GM12874 (cell line): ENCODE data around the gene TAPBP.

Experiments used
- TF ChIP-seq, protein P1 (sequence below): IDR thresholded peaks from 2 replicates; pipeline ENCODE4 v1.5.1; 2011; ENCODE audit warnings: low read depth, mild to moderate bottlenecking, control low read depth, low read length, moderate library complexity; ENCODE audit not compliant: insufficient read depth

The TAPBP gene

DNA sequence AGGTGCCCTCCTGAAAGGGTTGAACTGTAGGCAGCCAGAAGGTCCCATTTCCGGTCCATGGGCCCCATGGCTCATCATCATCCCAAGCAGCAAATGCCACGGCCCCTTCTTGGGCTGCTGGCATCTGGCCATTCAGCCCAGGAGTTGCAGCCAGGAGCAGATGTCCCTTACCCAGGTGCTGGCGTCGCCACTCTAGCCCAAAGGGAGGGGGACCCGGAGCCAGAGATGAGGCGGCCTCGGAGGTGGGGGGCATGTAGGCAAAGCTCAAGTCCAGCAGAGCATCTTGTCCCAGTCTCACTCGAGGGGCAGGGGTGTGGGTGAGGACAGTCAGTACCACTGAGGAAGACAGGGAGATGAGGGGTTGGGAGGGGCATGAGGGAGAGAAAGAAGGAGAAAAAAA is 8.8 kb downstream of the TAPBP start:
- TF ChIP-seq, protein P1, sequence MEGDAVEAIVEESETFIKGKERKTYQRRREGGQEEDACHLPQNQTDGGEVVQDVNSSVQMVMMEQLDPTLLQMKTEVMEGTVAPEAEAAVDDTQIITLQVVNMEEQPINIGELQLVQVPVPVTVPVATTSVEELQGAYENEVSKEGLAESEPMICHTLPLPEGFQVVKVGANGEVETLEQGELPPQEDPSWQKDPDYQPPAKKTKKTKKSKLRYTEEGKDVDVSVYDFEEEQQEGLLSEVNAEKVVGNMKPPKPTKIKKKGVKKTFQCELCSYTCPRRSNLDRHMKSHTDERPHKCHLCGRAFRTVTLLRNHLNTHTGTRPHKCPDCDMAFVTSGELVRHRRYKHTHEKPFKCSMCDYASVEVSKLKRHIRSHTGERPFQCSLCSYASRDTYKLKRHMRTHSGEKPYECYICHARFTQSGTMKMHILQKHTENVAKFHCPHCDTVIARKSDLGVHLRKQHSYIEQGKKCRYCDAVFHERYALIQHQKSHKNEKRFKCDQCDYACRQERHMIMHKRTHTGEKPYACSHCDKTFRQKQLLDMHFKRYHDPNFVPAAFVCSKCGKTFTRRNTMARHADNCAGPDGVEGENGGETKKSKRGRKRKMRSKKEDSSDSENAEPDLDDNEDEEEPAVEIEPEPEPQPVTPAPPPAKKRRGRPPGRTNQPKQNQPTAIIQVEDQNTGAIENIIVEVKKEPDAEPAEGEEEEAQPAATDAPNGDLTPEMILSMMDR = no peak

DNA sequence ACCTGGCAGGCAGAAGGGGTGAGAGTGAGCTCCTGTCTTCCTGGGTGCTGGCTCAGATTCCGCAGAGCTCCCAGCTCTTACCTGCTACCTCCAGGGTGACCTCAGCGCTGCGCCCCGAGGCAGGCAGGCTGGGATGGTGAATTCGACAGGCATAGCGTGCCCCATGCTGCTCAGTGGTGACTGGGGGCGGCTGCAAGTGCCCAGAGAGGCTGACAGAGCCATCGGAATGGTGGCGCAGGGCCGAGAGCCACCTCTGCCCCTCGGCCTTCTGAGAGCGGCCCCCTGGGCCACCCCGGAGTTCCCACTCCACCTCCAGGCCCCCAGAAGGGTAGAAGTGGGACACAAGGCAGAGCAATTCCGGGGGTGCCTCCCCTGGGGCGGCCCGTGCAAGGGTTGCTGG is 9.7 kb downstream of the TAPBP start:
- TF ChIP-seq, protein P1 = no peak

DNA sequence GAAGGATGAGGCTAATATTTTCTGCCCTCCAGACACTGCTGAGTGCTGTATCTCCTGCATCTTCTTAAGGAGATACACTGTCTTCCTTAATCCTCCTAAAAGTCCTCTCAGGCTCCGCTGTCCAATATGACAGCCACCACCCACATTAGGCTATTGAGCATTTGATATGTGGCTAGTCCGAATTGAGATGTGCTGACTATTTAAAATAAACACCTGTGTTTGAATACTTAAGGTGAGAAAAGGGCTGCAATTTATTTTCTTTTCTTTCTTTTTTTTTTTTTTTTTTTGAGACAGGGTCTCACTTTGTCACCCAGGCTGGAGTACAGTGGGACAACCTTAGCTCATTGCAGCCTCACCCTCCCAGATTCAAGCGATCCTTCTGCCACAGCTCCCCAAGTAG is 12.0 kb downstream of the TAPBP start:
- TF ChIP-seq, protein P1 = no peak

DNA sequence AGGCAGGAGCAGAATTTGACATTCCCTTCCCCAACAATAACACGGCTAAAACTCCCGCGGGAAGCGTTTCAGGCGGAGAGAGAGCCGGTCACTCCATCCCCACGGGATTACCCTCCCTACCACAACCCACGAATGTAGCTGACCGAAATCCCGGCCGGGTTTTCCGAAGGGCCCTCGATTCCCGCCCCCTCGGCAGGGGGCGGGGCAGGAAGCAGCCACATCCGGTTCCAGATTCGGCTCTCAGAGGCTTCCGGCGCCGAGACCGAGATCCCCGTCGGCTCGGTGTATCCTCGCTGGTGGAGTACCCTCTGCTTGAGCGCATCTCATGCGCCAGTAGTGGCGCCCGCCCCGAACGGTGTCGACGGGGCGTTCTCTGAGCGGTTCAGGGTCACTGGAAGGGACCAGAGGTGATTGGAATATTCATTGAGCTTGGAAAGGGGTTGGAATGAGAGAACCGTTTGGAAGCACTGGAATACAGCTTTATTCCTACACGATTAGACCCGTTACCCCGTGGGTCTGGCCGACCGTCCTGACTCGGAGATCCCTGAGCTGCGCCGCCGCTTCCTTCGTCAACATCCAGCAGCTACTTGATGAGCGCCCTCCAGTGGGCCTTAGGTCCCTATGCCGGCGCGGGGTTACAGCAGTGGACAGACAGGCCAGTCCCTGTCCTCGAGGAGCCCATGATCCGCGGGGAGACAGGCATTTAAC is 14.5 kb downstream of the TAPBP start:
- TF ChIP-seq, protein P1 = peak; percentile 81

DNA sequence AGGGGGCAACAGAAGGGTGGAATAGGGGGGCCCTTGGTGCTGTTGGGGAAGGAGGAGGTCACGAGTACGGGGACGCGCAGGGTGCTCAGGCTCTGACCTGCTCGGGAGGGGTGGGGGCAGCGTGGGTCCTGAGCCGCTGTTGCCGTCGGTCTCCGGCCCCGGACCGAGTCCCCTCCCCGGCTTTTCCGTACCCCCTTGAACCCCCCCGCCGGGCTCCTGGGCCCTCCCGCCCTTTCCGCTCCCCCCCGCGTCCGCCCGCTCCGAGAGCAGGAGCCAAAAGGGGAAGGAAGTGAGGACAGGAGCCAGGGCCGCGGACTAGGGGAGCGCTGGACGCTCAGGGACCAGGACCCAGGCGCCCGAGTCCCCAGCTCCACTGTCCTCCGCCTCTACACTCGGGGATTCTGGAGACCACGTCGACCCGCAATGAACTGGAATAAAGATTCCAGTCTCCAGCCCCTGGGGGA is 15.1 kb downstream of the TAPBP start, which contains the start of gene RGL2:
RGL2 (minus strand) TSS at position 170 of the 464 bp plus-strand sequence. CDS start 332 bp downstream, outside the sequence.
- TF ChIP-seq, protein P1 = no peak

DNA sequence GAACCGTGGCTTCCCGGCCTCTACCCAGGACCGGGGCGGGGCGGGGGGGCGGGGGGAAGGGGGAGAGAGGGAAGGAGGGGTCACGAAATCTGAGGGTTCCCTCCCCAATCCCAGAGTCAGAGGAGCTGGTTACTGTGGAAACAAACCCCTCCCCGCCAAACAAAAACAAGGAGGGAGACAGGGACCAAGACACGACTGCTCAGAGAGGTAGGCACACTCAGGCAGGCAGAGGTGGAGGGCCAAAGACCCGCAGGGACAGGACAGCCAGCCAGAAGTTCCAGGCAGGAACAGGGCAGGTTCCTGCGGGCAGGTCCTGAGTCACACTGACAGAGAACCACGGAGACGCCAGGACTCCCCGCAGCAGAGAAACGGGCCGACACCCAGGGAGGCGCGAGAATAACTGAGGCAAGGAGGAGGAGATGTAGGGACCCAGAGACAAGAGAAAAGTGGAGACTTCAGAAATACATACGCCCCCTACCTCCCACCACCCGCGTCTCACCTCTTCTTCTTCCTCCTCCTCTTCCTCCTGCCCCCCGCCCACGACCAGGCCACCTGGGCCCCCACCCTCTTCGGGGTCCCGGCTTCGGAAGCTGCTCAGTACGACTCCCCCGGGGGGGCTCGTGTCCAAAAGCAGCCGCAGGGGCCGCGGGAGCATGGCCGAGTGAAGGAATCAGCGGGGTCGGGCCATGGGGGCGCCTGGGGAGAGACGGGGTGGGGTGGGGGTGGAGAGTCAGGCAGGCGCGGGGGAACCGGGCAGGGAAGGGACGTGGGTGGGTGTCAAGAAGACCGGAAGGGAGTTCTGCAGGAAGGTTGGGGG is 15.7 kb downstream of the TAPBP start:
- TF ChIP-seq, protein P1 = 0 out of 2 replicates have a peak, but pooled peaks have one; percentile 14

DNA sequence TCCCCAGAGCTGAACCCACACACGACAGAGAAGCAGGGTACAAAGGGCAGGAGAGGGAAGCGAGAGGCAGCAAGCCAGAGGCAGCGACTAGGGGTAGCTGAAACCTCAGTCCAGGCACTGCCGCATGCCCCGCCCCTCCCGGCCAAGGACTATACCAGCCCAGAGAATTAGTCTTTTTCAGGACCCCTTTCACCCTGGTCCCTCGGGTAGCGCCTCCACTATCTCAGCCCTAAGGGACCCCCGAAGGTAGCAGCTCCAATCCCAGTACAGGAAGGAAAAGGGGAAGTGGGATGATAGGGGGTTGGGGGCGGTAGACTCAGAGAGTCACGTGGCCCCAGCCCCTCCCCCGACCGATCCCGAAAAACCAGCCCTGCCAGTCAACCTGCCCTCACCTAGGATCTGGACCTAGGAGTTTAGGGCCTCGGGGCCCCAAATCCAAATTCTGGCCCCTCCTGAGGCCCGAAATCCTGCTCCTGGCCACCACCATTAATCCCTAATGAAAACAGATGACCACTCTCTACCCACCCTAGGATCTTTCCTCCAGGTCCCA is 16.4 kb downstream of the TAPBP start:
- TF ChIP-seq, protein P1 = no peak
